Left colon (tissue), 2 donors: ENCODE results near the gene MMP23B. TPM values are rescaled to one million over a fixed set of nuclear protein-coding genes. Genes with fewer than 3 reads are reported as not detected.
"Not testable (repeated sequence)": the region's sequence is repeated elsewhere in the genome, so short reads cannot be mapped to it uniquely, and the experiment has no call there.

Experiments
- ATAC-seq: fragments of 200-7000 bp; cut with Tn5 transposase; one replicate; pipeline ENCODE4 v1.9.1; 2020; ENCODE audit warnings: mild to moderate bottlenecking, moderate library complexity
- DNase-seq, 2 donors: peaks; one replicate each; pipeline ENCODE4 v3.0.0-alpha.2; 2020
- intact Hi-C, 2 donors: fragments of 100-400 bp; cut with DNase I in 1 of 2; cut with micrococcal nuclease in 1 of 2; formaldehyde crosslinking; loops; one replicate each; pipeline versions ENCODE4 v1.11.2 to v1.14.0; 2022; cut with DNase I, micrococcal nuclease
- total RNA-seq, 2 donors: library from RNA; stranded (reverse); fragmentation: NEBNext Ultra II Directional; extraction: Animal tissue kit (Norgen Biotek cat#: 25700); gene quantifications; one replicate each; pipeline ENCODE4 v1.2.1, GENCODE V29; 2021
- donor health status: DM: no; HTN: no; CAD: no.
- donor health status: DM: yes; HTN: yes; CAD: no.

Gene MMP23B
- total RNA-seq, 2 donors from 2014 or later, result 1.2 to 7.2 TPM

DNA sequence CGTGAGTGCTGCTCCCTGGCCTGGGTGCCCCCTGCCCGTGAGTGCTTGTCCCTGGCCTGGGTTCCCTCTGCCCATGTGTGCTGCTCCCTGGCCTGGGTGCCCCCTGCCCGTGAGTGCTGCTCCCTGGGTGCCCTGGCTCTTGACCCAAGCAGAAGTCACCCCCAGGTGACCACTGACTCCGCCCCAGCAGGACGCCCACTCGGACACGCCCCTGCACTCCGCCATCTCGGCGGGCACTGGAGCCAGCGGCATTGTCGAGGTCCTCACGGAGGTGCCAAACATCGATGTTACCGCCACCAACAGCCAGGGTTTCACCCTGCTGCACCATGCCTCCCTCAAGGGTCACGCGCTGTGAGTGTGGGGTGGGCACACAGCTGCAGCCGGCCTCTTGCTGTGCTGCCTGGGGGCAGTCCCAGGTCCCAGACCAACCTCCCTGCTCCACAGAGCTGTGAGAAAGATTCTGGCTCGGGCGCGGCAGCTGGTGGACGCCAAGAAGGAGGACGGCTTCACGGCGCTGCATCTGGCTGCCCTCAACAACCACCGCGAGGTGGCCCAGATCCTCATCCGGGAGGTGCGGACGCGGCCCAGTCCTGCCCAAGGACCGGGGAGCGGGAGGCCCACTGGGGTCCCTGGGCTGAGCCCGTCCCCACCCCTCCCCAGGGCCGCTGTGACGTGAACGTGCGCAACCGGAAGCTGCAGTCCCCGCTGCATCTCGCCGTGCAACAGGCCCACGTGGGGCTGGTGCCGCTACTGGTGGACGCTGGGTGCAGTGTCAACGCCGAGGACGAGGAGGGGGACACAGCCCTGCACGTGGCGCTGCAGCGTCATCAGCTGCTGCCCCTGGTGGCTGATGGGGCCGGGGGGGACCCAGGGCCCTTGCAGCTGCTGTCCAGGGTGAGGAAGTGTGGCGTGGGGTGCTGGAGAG is 3.9 kb upstream of the MMP23B start:
- intact Hi-C loops, result no loop called here
- ATAC-seq (no peak), DNase-seq (peak in 1 of 2 donors; percentile 38)

DNA sequence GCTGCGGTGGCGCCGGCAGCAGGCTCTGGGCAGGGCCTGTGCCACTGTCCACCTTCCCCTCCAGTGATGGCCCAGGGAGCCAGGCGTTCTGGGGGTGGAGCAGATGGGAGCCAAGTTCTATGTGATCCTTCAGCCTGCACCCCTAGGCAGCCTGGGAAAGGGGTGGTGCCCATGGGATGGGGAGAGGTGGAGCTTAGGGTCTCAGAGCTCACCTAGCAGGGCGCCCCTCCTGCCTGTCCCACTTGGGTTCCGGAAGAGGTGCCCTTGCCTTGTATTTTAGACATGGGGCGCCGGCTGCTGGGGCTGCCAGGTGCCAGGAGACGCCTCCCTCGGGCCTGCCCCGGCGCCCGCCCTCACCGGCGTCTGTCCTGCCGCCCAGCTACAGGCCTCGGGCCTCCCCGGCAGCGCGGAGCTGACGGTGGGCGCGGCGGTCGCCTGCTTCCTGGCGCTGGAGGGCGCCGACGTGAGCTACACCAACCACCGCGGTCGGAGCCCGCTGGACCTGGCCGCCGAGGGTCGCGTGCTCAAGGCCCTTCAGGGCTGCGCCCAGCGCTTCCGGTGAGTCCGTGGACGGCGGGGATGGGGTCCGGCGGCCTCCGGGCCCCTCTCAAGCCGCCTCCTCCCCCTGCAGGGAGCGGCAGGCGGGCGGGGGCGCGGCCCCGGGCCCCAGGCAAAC is 3.1 kb upstream of the MMP23B start:
- DNase-seq (peak in 1 of 2 donors; percentile 25), ATAC-seq (no peak)
- intact Hi-C loops, result no loop called here

DNA sequence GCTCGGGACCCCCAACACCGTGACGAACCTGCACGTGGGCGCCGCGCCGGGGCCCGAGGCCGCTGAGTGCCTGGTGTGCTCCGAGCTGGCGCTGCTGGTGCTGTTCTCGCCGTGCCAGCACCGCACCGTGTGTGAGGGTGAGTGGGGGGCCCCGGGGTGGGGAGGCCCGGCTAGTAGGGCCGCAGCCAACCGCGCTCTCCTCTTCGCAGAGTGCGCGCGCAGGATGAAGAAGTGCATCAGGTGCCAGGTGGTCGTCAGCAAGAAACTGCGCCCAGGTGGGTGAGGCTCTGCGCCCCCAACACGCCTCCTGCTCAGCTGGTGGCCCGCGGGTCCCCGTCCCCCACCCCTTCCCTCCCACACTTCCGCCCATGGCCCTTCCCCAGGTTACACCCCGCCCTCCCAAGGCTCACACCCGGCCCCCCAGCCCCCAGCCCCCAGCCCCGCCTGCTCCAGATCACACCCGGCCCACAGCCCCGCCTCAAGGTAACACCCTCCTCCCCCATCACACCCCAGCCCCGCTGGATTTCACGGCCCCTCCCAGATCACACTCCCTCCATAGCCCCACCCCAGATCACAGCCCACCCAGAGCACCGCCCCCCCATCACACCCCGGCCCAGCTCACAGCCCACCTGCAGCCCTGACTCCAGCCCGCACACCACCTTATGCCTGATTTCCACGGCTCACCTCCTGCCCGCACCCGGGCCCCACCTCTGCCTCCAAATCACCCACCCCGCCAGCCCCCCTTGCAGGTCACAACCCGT is 2.4 kb upstream of the MMP23B start:
- intact Hi-C loops, result no loop called here
- DNase-seq (peak; percentile 49 to 68), ATAC-seq (no peak)

DNA sequence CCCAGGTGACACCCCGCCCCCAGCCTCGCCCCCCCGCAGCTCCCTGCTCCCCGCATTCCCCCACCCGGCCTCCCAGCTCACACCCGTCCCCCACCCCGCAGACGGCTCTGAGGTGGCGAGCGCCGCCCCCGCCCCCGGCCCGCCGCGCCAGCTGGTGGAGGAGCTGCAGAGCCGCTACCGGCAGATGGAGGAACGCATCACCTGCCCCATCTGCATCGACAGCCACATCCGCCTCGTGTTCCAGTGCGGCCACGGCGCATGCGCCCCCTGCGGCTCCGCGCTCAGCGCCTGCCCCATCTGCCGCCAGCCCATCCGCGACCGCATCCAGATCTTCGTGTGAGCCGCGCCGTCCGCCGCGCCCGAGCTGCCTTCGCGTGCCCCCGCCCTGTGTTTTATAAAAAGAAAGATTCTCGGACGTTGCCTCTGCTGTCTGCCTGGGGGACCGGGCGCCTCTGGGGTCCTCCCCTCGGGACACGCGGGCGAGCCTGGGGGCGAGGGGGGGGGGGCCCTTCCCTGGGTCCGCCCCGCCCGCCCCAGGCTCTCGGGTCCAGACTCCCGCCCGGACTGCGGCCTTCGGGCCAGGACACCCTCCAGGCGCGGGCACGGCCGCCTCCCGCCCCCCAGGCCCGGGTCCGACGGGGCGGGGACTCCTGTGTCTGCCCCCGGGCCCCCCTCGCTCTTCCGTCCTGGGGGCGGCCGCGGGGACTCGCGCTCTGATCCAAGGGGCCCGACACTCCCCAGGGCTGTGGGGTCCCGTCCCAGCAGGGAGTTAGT is 1.6 kb upstream of the MMP23B start:
- DNase-seq (peak; percentile 77 to 86), ATAC-seq (peak; percentile 44)
- intact Hi-C loops, result no loop called here

DNA sequence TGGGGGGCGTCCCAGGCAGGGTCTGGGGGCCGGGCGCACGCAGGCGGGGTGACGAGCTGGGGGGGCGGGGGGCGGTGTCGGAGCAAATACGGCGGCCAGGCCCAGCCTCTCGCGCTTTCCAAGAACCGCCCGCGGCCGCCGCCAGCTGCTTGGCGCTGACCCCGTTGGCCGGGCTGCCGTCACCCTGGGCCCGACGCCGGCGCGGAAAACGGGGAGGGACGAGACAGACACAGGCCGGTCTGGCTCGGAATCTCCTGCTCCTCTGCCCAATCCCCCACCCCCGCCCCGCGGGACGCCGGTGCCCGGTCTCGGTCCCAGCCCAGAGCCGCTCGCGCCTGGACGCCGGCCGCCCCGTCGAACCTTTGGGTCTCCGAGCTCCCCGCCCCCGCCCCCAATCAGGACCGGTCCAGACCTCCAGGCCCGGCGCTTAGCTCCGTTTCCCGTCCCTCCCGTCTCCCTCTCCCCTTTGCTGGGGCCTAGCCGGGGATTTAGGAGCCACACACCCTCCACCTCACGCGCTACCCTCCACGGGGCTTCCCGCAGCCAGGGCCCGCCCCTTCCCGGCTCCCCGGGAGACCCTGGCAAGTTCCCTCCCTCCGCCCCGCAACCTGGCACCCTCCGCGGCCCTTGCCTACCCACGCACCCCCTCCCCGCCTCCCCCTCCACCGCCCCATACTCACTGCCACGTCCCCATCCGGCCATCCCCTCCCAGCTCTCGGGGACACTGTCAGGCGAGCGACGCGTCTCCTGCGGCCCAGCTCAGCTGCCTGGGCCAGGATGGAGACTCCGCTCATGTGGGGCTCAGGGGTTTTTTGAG is 800 bp upstream of the MMP23B start:
- ATAC-seq (no peak), DNase-seq (peak; percentile 20 to 52)
- intact Hi-C loops, result no loop called here

DNA sequence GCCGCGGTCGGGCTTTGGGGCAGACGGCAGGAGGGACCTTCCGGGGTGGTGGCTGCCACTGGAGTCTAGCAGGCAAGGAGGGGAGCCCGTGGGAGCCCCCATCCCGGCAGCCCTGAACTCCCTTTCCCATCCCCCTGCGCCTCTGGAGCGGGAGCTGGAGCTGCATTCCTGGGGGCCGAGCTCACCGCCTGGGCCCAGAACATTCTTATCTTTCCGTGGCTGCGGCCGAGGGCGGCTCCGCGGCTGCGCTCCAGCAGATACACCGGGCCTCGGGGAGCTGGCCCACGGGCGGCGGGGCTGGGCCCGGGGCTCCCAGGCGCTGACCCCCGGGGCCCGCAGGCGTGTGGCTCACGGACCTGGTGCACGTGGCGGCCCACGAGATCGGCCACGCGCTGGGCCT is 1.4 kb downstream of the MMP23B start:
- ATAC-seq, intact Hi-C loops, DNase-seq: not testable (repeated sequence)

DNA sequence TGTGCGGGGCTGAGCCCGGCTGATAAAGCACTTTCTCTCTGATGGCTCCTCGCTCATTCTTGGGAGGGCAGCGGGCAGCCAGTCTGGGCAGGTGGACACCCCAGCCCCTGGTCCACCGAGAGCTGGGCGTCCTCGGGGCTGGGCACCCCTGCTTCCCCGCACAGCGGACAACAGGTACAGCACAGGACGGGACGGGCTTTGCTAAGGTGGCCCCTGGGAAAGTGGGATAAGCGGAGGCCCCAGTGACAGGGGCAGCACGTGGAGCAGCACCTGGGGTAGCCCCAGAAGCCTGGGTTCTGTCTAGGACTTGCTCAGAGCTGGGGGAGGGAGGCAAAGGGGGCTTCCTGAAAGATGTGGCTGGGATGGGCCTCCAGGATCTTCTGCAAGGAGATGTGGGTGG is 2.6 kb downstream of the MMP23B start:
- peak in 1 of 2 donors; percentile 20 for DNase-seq
- ATAC-seq, intact Hi-C loops: not testable (repeated sequence)

DNA sequence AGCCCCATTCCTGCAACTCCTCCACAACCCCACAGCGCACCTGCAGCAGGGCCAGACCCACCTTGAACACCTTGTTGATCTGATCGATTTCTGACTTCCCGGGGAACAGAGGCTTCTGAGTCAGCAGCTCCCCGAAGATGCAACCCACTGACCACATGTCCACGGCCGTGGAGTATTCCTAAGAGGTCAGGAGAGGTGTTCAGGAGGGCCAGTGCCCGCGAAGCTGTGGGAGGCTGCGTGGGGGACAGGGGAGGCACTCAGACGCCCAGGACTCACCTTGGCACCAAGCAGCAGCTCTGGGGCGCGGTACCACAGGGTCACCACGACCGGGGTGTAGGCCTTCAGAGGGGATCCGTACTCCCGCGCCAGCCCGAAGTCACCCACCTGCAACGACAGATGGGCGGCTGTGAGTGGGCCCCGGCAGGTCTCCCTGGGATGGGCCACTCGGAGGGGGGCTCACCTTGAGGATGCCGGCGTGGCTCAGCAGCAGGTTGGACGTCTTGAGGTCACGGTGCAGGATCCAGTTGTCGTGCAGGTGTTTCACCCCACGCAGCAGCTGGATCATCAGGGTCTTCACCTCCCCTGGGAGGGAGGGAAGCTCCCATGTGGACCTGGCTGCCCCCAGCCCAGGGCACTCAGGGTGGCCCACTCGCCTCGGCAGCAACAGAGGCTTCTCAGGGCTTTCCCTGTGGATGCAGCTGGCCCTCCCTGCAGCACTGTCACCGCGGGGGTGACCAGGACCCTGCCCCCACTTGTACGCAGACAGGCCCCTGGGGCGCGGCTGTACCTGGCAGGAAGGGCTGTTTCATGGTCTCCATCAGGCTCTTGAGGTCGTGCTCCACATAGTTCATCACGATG is 4.9 kb downstream of the MMP23B start:
- intact Hi-C loops, ATAC-seq: not testable (repeated sequence)
- DNase-seq, result peak in 1 of 2 donors; percentile 19

DNA sequence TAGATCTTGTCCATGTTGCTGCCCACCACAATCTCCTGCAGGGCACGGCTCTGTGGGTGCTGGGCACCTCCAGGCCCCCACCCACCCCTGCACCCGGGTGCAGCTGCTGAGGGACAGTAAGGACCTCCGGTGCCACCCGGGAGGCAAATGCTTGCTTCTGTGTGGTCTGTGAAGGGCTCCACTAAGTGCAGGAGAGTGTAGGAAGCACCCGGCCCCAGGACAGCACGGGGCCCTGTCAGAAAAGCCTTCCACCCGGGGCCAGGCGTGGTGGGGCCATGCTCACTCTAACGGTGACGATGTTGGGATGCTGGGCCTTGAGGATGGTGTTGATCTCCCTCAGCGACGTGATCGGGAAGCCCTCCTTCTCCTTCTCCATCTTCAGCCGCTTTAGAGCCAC is 5.5 kb downstream of the MMP23B start:
- DNase-seq, intact Hi-C loops, ATAC-seq: not testable (repeated sequence)

DNA sequence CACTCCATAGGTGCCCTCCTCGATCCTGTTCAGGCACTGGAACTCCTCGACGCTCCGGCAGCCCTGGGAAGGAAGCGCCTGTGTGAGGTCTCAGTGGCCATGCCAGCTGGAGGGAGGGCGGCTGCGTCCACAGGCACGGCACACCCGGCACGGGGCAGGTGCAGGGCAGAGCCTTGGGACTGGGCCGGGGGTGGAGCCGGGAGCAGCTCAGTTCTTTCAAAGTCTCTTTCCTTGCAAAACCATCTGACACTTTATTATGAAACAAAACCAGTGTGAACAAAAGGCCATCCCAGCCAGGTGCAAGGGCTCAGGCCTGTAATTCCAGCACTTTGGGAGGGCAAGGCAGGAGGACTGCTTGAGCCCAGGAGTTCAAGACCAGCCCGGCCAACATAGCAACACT is 6.6 kb downstream of the MMP23B start:
- intact Hi-C loops, result not testable (repeated sequence)
- DNase-seq (peak in 1 of 2 donors; percentile 89), ATAC-seq (peak; percentile 95)

DNA sequence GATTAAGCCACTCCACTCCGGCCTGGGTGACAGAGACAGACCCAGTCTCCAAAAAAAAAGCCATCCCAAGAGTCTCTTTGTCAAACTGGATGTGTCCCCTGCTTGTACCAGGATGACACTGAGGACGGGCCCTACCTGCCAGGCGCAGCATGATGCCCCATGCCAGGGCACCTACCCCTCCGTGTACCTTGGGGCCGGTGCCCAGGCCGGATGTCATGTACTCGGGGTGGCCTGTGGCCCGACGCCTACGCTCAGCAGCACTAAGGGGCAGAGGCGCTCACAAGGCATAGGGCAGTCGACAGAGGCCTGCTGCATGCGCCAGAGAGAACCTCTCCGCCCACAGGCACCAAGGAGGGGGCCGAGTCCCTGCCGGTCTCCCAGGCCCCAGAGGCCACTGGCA is 7.4 kb downstream of the MMP23B start:
- ATAC-seq, intact Hi-C loops, DNase-seq: not testable (repeated sequence)

DNA sequence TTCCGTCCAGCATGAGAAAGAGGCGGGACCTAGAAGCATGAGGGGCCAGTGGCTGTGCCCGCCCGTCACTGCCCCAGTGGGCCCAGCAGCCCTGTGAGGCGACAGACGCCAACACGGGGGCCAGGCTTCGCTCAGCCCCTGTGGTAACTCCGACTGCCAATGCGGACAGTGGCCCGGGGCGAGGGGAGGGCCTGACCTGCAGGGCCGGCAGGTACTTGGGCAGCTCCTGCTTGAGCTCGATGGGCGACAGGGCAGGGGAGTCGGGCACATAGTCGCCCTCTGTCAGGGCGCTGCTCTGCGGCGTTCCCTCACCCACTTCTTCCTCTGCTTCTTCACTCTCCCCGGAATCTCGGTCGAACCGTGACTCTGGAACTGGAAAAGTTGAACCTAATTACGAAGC is 8.1 kb downstream of the MMP23B start:
- ATAC-seq, DNase-seq, intact Hi-C loops: not testable (repeated sequence)

DNA sequence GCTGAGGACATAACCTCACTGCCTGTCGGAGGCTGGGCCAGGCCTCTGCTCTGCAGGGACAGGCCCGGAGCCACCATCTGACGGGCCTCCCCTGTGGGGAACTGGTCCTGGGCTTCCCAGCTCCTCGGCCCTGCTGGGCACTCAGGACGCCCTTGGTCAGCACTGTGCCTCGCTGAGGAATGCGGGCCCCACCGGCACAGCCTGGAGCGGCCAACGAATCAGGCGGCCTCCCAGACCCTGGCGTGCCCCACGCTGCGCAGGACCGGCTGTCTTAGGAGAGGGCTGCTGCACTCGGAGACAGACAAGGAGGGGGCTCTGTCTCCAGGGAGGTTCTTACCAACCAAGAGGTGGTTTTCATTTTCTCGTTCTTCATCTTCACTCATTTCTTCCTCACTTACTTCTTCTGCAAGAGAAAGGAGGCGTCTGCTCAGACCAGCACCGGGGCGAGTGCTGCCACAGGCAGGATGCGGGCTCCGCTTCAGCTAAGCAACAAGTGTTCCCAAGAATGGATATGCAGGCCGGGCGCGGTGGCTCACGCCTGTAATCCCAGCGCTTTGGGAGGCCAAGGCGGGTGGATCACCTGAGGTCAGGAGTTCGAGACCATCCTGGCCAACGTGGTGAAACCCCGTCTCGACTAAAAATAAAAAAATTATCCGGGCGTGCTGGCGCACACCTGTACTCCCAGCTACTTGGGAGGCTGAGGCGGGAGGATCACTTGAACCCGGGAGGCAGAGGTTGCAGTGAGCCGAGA is 8.9 kb downstream of the MMP23B start:
- DNase-seq, ATAC-seq, intact Hi-C loops: not testable (repeated sequence)

DNA sequence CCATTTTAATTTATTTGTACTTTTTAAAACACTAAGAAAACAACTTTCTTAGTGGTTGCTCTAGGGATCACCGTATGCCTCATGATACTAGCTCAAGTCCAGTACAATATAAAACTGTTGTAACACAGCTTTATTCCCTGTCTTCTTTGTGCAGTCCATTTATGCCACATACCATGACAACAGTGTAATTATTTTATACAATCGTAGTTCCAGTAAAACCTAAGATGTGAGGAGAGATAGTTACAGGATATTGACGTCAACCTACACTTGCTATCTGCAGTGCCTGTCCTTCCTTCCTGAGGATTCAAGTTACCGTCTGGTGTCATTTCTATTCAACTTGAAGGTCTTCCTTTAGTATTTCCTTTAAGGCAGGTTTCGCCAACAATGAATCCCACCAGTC is 14.4 kb downstream of the MMP23B start:
- DNase-seq, ATAC-seq, intact Hi-C loops: not testable (repeated sequence)

DNA sequence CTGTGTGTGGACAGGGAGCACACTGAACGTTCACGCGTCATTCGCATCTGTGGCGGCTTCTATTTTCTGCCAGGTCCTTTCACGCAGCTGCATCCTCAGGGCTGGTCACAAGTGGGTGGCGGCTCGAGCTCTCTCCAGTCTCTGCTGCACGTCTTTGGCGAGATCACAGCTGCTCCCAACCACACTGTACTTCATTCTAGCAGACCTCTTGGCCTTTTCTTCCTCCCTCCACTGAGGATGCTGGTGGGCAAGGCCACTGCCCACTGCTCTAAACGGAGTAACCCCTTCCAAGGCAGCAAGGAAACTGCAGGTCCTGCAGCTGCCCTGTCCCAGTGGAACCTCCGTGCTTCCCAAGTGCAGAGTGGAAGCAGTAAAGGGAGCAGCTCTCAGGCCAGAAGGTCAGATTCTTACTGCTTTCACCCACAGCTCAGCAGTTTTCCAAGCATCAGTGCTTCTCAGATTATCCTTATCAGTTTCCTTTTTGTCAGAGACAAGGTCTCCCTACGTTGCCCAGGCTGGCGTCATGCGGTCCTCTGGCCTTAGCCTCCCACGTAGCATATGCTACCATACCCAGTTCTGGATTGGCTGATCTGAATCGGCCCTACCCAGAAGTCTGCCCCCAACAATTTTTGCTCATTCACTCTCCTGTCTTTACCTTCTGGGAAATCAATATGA is 15.7 kb downstream of the MMP23B start:
- ATAC-seq (peak; percentile 63), DNase-seq (peak; percentile 50)
- intact Hi-C loops, result not testable (repeated sequence)
